K562 (cell line): ENCODE measurements around the gene SULT1A2. TPM values are rescaled to one million over a fixed set of nuclear protein-coding genes. Genes with fewer than 3 reads are reported as not detected.
"Not testable (repeated sequence)": the region's sequence is repeated elsewhere in the genome, so short reads cannot be mapped to it uniquely, and the experiment has no call there.

Experiments used
- ATAC-seq: fragments of 200-7000 bp; cut with Tn5 transposase; 3 replicates; pipeline ENCODE4 v1.9.1; 2020; ENCODE audit warnings: moderate library complexity
- BruUV-seq: library from RNA; stranded (reverse); fragments of 400-500 nt; replicated peaks from 2 replicates; lab custom pipeline; 2021; lab: Mats Ljungman, UMichigan
- CTCF ChIA-PET: fragments of 300-600 bp; formaldehyde crosslinking; extraction: SDS; loops from one replicate; lab custom pipeline; 2021; ENCODE audit warnings: low intra/inter-chr PET ratio; lab: Yijun Ruan, JAX
- POLR2A ChIA-PET: fragments of 300-600, 350-650 bp; sonication (Branson Sonifier 250); formaldehyde crosslinking; extraction: SDS; loops from one replicate; lab custom pipeline; 2021; ENCODE audit warnings: antibody characterized with exemption, inconsistent platforms; lab: Yijun Ruan, JAX
- DNase-seq, 4 experiments: peaks; one replicate each; pipeline versions ENCODE4 v3.0.0 to v3.0.0-alpha.2; 2011 to 2018; ENCODE audit warnings: low spot score in 3 of 4, mixed read lengths in 3 of 4; ENCODE audit errors: extremely low read depth in 1 of 4
- FAIRE-seq: peaks from 2 replicates; lab custom pipeline; 2011; peaks lifted over from hg19 to GRCh38; lab: Jason Lieb, UNC
- H2AFZ ChIP-seq: 2 replicates; pipeline ENCODE4 v1.6.0; 2011; ENCODE audit warnings: low read depth, low read length, control low read depth, inconsistent platforms
- H3K27ac ChIP-seq: fragments of 200-600 bp; 3 replicates; pipeline ENCODE4 v1.8.0; 2011; ENCODE audit warnings: low read depth, mild to moderate bottlenecking, control low read depth, inconsistent platforms, low read length, moderate library complexity, mixed read lengths; ENCODE audit errors: extremely low read depth
- H3K27me3 ChIP-seq, 2 experiments: fragments of 300-600 bp in 1 of 2; 2 replicates in 1 of 2; 3 replicates in 1 of 2; pipeline versions ENCODE4 v1.6.0 to v1.8.0; 2011; ENCODE audit warnings: inconsistent platforms in 2 of 2, low read length in 2 of 2, mild to moderate bottlenecking in 1 of 2, mixed read lengths in 1 of 2, moderate library complexity in 1 of 2; ENCODE audit not compliant: control insufficient read depth in 2 of 2, insufficient read depth in 2 of 2
- H3K36me3 ChIP-seq: fragments of 300-600 bp; 3 replicates; pipeline ENCODE4 v1.8.0; 2011; ENCODE audit warnings: mild to moderate bottlenecking, low read length, inconsistent platforms; ENCODE audit not compliant: control insufficient read depth, insufficient read depth
- H3K4me1 ChIP-seq, 2 experiments: fragments of 200-600 bp in 1 of 2; replicated peaks in 1 of 2; 2 replicates in 1 of 2; 3 replicates in 1 of 2; pipeline versions ENCODE4 v1.5.1 to v1.8.0; 2011; ENCODE audit warnings: inconsistent platforms in 2 of 2, low read length in 2 of 2, mild to moderate bottlenecking in 1 of 2, mixed read lengths in 1 of 2, moderate library complexity in 1 of 2; ENCODE audit not compliant: control insufficient read depth in 2 of 2, insufficient read depth in 2 of 2
- H3K4me2 ChIP-seq: 2 replicates; pipeline ENCODE4 v1.6.1; 2011; ENCODE audit warnings: low read length, control low read depth, inconsistent platforms, mixed read lengths; ENCODE audit not compliant: insufficient read depth
- H3K4me3 ChIP-seq: fragments of 200-600 bp; sonication (generic), shearing (Covaris generic); 2 replicates; pipeline ENCODE4 v1.5.1; 2016; ENCODE audit warnings: control low read depth, inconsistent platforms
- H3K79me2 ChIP-seq: fragments of 200-600 bp; 3 replicates; pipeline ENCODE4 v1.8.0; 2011; ENCODE audit warnings: low read length, inconsistent platforms; ENCODE audit not compliant: control insufficient read depth, insufficient read depth
- H3K9ac ChIP-seq, 2 experiments: 2 replicates each; pipeline versions ENCODE4 v1.6.0 to v1.6.1; 2011; ENCODE audit warnings: low read depth in 2 of 2, low read length in 2 of 2, control low read depth in 1 of 2, inconsistent platforms in 1 of 2, mild to moderate bottlenecking in 1 of 2, mixed read lengths in 1 of 2; ENCODE audit not compliant: insufficient read depth in 1 of 2
- H3K9me1 ChIP-seq: one replicate; pipeline ENCODE4 v1.6.0; 2011; ENCODE audit warnings: inconsistent platforms, mild to moderate bottlenecking, low read length, moderate library complexity; ENCODE audit not compliant: control insufficient read depth, insufficient read depth
- H3K9me3 ChIP-seq: replicated peaks from 2 replicates; pipeline ENCODE4 v1.5.1; 2011; ENCODE audit warnings: low read depth, low read length, inconsistent platforms; ENCODE audit not compliant: control insufficient read depth, insufficient read depth
- H4K20me1 ChIP-seq: replicated peaks from 2 replicates; pipeline ENCODE4 v1.6.1; 2011; ENCODE audit warnings: low read length, inconsistent platforms, mixed read lengths; ENCODE audit not compliant: control insufficient read depth, insufficient read depth
- C11orf30 ChIP-seq: fragments of 450-650 bp; IDR thresholded peaks from 2 replicates; pipeline ENCODE4 v1.6.1; 2016; ENCODE audit warnings: low read depth, mild to moderate bottlenecking
- MAFF ChIP-seq: IDR thresholded peaks from 2 replicates; pipeline ENCODE4 v1.6.1; 2012; ENCODE audit warnings: low read length, improper control_type of control experiment
- MAFG ChIP-seq: fragments of 450-650 bp; conservative IDR thresholded peaks from 2 replicates; pipeline ENCODE4 v1.6.1; 2016; ENCODE audit warnings: missing genetic modification characterization, missing compliant biosample characterization
- MAFK ChIP-seq: IDR thresholded peaks from 2 replicates; pipeline ENCODE4 v1.6.1; 2011; ENCODE audit warnings: low read length, improper control_type of control experiment
- NFE2 ChIP-seq: IDR thresholded peaks from 2 replicates; pipeline ENCODE4 v1.6.1; 2014; ENCODE audit warnings: antibody characterized with exemption, low read depth
- SRF ChIP-seq, 2 experiments: fragments of 250-450, 450-650 bp in 1 of 2; sonication (Bioruptor Pico) in 1 of 2; sonication (generic) in 1 of 2; formaldehyde crosslinking; IDR thresholded peaks; 2 replicates each; pipeline versions ENCODE4 v1.5.0 to v1.5.1; 2020 to 2022; ENCODE audit warnings: mild to moderate bottlenecking in 1 of 2, missing genetic modification reagents in 1 of 2
- ZNF316 ChIP-seq: fragments of 450-650 bp; IDR thresholded peaks from 2 replicates; pipeline ENCODE4 v1.6.1; 2016
- WGBS: fragments of 100-300 bp; shearing (Covaris generic); methylation state at CpG from one replicate; pipeline ENCODE4 v1.1.6; 2016; ENCODE audit warnings: low coverage, mixed read lengths; ENCODE audit not compliant: insufficient coverage; ENCODE audit errors: missing lambda C conversion rate; 5-methylcytosine and 5-hydroxymethylcytosine counted together
- in situ Hi-C: fragments of 300-500 bp; cut with MboI; formaldehyde crosslinking; loops from 4 replicates; pipeline ENCODE4 v1.15.0; 2018; ENCODE audit warnings: inconsistent platforms, mixed read lengths
- intact Hi-C: fragments of 100-400 bp; cut with micrococcal nuclease; formaldehyde crosslinking; loops from 2 replicates; pipeline ENCODE4 v1.14.2; 2022
- polyA plus RNA-seq, 8 experiments: library from polyadenylated mRNA; depleted of rRNA in 4 of 8; stranded (reverse) in 5 of 8; unstranded in 3 of 8; fragments of >200 nt; fragmentation: Nextera tagmentation in 2 of 8; fragmentation: Illumina TruSeq in 1 of 8; extraction: Ambion mirVana in 2 of 8; extraction: Trizol in 1 of 8; gene quantifications; 2 replicates each; pipeline versions ENCODE4 v1.2.1 to v1.2.3, GENCODE V29; 2011 to 2014; ENCODE audit warnings: inconsistent platforms in 1 of 8, missing spikeins in 1 of 8
- total RNA-seq, 7 experiments: library from RNA; depleted of rRNA in 6 of 7; stranded (reverse); fragments of >200 nt in 6 of 7; fragmentation: Illumina TruSeq in 2 of 7; extraction: Trizol in 2 of 7; gene quantifications; 2 replicates each; pipeline versions ENCODE4 v1.2.1 to v1.2.3, GENCODE V29; 2011 to 2021; ENCODE audit warnings: low replicate concordance in 1 of 7

Gene SULT1A2
- total and polyA plus RNA-seq, 9 of the 15 experiments (the other 6 are each of a cell fraction or from before 2014, with no cell fraction given): 0.73 to 3.2 (median 1.7) TPM

GRCh38 chr16:28608867-28609596, 12.2 kb upstream of the SULT1A2 start (continued):
- peak in 1 of 2 experiments; percentile 22; a peak in 1 of 4 replicates for TF ChIP-seq SRF (CRISPR knock-in tag; IDR thresholded peaks at IDR 0.05)
- peak; percentile 89 for TF ChIP-seq NFE2
- TF ChIP-seq MAFF: peak; percentile 98
- TF ChIP-seq MAFK: peak; percentile 98
- TF ChIP-seq MAFG (tag): peak; percentile 97
- peak; percentile 99 for TF ChIP-seq ZNF316
- TF ChIP-seq C11orf30: peak; percentile 99
- TF ChIP-seq, all 486 proteins: peak for 13; not testable (repeated sequence) for 473

- H3K4me3 ChIP-seq, H3K36me3 ChIP-seq, H4K20me1 ChIP-seq, H3K27me3 ChIP-seq, DNase-seq, ATAC-seq, intact Hi-C loops, H2AFZ ChIP-seq, H3K9me3 ChIP-seq, BruUV-seq, H3K79me2 ChIP-seq, CTCF ChIA-PET, FAIRE-seq, H3K4me2 ChIP-seq, H3K9me1 ChIP-seq, H3K27ac ChIP-seq: not testable (repeated sequence)
- in situ Hi-C loops: loop anchor here (25.0 kb wide), 4 partner anchors 104 to 1604 kb away; partner anchors contain the start of genes EIF3C and EIF3CL
- POLR2A ChIA-PET: interaction anchor here (0.7 kb wide), 1 partner anchor 403 kb away, joined by 3 read pairs; no protein-coding TSS in a partner anchor
- peaks cover 6 to 17% of the 10 kb centered on the region in 2 experiments; a peak in 3 of 5 replicates for H3K4me1 ChIP-seq
- WGBS: no CpG with 5 or more reads among the region's 7 CpGs
- H3K9ac ChIP-seq: peak overlapping the region in 1 of 2 experiments; percentile 9; a peak in 1 of 4 replicates
Observed at GRCh38 chr16:28608496-28608808, 11.6 kb upstream of the SULT1A2 start.

- POLR2A ChIA-PET: interaction anchor here (0.7 kb wide), 1 partner anchor 404 kb away, joined by 3 read pairs; no protein-coding TSS in a partner anchor
- CTCF ChIA-PET, intact Hi-C loops, H2AFZ ChIP-seq, H3K9me3 ChIP-seq, H3K4me3 ChIP-seq, H3K36me3 ChIP-seq, H3K9me1 ChIP-seq, ATAC-seq, H3K27me3 ChIP-seq, H4K20me1 ChIP-seq, BruUV-seq, H3K9ac ChIP-seq, DNase-seq, H3K4me2 ChIP-seq, H3K79me2 ChIP-seq, FAIRE-seq, H3K27ac ChIP-seq: not testable (repeated sequence)
- in situ Hi-C loops: loop anchor here (25.0 kb wide), 4 partner anchors 104 to 1604 kb away; partner anchors contain the start of genes EIF3C and EIF3CL
- 77% methylated on average over 9 of the region's 10 CpGs for WGBS
- peaks cover 6 to 17% of the 10 kb centered on the region in 2 experiments; a peak in 3 of 5 replicates for H3K4me1 ChIP-seq
Observed at GRCh38 chr16:28607681-28608495, 11.0 kb upstream of the SULT1A2 start.
